Activated gamma-delta T cell (primary cell): ENCODE measurements around the gene ARHGAP6.

Experiments used
- DNase-seq: peaks from one replicate; lab custom pipeline; 2025; lab: John Stamatoyannopoulos, UW

Gene ARHGAP6

GRCh38 chrX:11296051-11296450, 369.7 kb downstream of the ARHGAP6 start:
- no peak for DNase-seq

DNA sequence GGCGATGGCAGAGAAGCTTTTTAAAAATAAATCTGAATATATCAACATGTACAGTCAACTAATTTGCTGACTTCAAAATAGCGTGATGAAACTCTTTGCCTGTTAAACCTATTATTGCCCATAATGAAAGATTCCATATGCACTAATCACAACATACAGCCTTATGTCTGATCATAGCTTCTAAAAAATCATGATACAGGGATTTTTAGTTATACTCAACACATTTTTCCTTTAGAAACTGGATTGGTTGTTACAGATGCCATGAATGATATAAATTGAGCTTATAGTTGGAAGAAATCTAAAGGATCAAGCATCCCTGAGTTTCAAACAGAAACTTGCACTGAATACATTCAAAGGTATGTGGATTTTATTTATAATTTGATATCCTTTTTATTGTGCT, 372.6 kb downstream of the ARHGAP6 start, which contains the start of gene AMELX:
Gene AMELX (plus strand): TSS at position 301 of the 400 bp plus-strand sequence. CDS start 1,376 bp downstream, outside the sequence.
- no peak for DNase-seq

DNA sequence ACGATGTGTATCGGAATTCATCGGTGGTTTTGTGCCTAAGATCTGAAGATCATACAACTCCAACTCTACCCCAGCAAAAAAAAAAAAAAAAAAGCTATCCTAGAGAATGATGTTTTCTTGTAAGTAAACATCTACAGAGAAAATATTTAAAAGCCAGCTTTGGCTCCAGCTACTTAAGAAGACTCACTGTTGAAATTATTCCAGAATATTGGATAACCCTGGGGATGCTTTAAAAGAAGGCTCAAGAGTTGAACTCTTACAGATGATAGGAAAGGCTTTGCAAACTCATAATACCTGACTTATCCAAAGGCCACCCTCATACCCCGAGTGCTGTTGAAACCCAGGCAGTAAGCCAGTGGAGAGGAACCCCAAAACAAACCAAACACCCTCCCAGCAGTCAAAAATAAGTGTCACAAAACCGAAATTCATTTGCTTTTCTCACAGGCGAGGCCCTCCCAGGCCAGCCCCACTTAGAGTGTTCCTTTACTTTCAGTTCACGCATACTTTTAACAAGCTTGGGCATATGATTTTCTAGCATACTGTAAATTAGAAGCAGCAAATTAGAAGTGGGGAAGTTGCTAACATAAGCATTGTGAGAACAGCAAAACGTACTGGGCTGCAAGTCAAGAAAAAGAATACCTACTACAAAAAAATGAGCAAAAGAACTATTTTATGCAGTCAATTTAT, 375.2 kb downstream of the ARHGAP6 start:
- no peak for DNase-seq

DNA sequence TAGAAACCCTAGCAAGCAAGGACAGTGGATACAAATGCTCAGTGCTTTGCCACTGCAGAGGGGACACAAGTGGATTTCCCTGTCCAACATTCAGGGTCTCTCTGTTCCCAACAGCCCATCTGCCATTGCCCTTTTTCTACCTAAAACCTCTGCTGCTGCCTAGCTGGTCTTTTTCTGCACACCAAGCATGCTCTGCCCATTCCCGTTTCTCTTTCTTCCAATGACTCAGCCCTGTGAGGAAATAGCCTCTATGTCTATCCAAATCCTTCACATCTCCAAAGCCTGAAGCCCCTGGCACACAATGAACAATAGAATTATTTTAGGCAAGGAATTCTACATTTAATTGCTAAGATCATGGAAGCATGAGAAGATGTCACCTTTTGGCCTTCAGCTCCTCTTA, 378.2 kb downstream of the ARHGAP6 start:
- DNase-seq, result no peak

DNA sequence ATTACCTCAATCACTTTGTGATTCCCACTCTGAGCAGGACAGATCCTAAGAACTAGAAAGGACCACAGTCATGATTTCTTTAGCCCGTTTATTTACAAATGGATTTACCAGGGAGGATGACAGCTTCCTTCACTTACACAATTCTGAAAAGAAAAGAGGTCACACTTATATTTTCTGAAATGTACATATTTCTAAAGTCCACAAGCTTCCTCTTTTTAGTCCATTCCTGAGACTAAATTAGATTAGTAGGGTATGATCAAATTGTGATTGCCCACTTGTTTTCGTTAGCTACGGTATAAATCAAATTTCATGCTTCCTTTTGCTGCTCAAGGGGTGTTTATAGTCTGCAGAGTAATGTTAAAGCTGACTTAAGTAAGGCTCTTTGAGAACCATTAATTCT, 380.1 kb downstream of the ARHGAP6 start:
- no peak for DNase-seq

GRCh38 chrX:11282043-11282442, 383.7 kb downstream of the ARHGAP6 start:
- DNase-seq, result no peak

DNA sequence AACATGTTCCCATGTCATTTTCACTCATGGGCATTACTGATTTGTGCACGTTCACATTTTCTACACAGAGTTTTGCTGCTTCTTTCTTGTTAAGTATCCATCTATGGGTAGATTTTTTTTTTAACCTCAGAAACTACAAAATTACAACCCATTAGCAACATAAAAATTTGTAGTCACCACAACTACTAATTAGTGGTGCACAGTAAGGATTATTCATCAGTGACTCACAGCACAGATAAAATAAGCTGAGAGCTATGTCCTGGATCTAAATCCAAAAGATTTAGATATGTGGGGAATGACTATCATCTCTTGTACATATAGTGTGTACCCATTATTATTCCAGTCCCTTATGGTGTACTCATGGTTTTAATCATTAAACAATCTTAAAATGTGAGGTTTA, 392.2 kb downstream of the ARHGAP6 start:
- DNase-seq, result no peak

DNA sequence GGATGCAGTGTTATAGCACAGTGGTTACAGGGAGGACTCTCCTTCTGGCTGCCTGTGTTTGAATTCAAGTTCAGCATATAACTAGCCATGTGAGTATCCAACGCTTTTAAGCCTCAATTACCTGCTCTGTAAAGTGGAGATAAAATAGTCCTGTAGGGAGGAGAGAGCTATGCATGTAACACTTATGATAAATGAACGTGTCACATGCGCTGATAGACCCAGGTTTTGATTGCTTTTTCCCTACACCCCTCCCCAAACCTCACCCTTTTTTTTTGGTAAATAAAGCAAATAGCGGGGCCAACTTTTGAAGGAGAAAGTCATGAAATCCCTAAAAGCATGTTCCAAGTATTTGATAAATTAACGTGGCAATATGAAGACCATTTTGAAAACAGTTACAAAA, 392.9 kb downstream of the ARHGAP6 start:
- DNase-seq, result no peak

GRCh38 chrX:11272290-11272689, 393.4 kb downstream of the ARHGAP6 start:
- DNase-seq, result no peak

DNA sequence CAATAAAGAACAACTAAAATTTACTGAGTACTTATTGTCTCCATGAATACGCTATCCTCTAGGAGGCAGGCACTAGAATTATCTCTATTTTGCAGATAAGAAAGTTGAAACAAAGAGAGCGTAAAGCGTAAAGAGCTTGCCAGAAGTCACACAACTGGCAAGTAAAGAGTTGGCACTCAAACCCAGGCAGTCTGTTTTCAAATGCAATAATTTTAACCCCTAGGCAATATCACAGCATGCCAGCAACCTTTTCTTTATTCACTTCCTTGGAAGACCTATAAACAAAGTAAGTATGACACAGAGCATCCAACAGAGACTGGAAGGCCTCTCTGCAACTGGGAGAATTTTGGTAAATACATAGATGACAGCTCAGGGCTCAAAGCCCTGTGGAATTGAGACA, 395.7 kb downstream of the ARHGAP6 start:
- DNase-seq, result no peak

- DNase-seq, result no peak
Observed at GRCh38 chrX:11269006-11269405, 396.7 kb downstream of the ARHGAP6 start.

DNA sequence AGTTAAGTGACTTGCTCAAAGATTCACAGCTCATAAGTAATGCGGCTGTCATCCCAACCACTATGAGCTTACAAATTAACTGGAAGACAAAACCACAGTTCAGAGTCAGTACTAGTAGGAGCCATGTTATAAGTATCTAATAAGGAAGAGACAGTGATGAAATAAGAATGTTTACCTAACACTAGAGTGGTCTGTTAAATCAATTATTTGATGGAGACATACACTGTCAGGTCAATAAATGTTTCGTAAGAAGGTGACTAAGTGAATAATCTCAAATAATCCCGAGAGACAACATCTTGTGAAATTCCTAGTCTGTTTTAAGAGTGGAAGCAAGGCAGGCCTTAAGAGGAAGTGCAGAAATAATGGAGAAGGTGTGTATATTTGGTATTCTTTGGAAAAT, 398.3 kb downstream of the ARHGAP6 start:
- DNase-seq, result no peak

GRCh38 chrX:11266573-11267003, 399.1 kb downstream of the ARHGAP6 start:
- no peak for DNase-seq

DNA sequence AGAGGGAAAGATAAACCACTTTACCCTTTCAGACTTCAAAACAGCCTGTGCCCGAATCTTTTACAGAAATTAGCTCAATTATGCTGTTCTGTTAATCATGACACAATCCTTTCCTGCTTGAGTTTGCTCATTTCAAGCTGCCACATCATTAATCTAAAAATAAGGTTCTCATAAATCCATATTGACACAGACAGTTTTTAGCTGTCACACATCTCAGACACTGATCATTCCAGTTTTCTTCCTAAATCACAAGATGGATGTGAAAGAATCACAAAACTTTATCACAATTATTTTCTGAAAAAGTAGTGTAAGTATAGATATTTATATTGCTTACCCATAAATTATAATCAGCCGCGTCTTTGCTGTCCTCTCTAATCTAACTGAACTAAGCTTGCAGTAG, 400.4 kb downstream of the ARHGAP6 start:
- no peak for DNase-seq

DNA sequence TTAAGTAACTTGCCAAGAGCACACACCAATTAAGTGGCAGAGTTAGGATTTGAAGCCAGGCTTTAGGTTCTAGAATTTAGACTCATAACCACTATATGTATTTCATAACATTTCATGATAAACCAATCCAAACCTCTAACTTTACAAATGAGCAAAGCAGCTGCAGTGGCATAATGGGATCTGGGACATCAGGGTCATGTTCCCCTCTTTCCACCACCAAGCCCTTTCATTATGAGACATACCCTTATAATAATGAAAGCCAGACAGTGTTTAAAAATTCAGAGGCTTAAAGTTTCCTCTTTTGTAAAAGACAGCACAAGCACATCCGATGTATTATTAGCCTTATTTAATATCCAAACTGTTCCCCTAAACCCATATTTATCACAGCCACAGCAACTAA, 400.8 kb downstream of the ARHGAP6 start:
- DNase-seq, result no peak

DNA sequence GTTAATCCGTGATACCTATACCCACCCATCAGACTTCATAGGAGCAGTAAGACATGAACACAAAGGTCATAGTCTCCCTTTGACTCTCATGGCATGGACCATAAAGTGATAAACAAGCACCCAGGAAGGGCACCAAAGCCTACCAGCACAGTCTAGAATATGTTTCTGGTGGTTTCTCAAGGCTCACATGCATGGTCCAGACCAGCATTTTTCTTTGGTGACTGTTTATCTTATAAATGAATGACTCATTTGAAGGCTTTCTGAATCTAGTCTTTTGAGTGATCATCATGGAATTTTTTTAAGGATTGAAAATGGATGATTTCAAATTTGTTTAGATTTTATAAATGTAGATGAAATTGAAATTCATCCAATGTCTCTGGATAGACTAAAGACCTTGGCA, 404.5 kb downstream of the ARHGAP6 start:
- DNase-seq, result no peak

- no peak for DNase-seq
Observed at GRCh38 chrX:11259437-11259836, 406.3 kb downstream of the ARHGAP6 start.

- DNase-seq, result no peak
Observed at GRCh38 chrX:11257711-11258110, 408.0 kb downstream of the ARHGAP6 start.

DNA sequence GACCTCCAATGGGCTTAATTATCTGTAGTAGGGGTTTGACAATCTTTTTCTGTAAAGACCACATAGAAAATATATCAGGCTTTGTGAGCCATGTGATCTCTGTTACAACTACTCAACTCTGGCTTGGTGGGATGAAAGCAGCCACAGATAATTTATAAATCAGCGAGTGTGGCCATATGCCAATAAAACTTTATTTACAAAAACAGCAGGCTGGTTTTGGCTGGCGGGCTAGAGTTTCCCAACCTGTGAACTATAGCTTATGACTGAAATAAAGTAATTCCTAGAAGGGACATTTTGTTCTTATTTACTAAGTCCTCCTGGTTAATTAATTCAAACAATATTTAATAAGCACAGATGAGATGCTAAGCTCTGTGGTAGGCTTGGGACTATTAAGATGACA, 408.4 kb downstream of the ARHGAP6 start:
- no peak for DNase-seq

DNA sequence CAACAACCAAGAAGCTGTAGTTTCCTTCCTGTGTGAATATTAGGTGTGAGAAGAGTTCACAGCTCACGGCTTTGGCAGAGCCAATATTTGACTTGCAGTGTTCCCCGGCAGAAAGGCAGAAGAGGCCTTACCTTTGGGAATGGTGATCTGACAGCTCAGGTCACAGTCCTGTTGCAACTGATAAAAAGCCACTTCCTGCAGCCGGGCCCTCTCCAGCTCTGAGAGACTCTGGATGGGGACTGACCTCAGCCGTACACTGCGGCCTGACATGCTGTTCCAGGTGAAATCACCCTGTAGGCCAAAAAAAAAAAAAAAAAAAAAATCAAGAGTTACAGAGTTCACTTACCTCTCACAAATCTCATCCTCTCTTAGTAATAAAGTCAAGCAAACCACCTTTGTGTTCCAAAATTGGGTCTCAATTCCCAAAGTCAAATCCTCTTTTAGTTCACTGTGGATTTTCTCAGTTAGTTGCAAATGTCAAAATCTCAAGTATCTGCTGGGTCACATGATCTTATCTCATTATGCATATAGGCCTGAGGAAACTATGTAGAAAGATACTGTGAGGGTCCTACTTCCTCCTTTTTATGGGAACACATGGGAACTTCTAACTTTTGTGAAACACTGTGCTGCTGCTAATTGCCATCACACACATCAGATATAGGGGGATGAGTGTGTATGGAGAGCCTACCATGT, 411.2 kb downstream of the ARHGAP6 start:
- DNase-seq, result no peak

DNA sequence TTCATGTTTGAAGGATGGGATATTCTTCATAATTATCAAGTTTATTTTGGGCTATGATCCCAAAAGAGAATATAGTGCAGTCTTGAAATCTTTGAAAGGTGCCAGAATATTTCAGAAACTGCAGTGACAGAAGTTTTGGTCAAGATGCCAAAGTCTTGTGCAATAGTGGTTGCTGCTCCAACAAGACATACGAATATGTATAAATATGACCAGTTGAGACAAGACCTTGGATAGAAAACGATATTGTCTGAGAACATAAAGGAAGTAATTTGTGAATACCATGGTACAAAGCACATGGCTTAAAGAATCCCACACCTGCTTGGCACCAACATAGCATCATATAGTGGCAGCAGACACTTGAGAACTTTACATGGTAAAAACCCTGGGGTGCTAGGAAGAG, 421.1 kb downstream of the ARHGAP6 start:
- DNase-seq, result no peak

DNA sequence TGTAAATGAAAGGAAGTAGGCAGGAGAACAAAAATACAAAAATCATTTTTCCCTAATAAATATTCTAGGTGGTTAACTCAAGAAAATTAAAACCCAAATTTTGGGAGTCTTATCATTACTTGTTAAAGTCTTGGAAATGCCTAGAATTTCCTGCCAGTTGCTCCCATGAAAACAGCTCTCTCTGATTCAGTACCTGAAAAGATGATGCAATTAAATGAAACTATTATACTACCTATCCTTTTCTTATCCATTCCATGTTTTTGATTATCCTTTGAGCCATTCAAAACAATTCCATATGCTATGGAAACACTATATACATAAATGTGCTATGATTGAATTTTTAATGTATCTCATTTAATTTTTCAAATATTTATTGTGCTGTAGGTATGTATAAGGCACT, 423.0 kb downstream of the ARHGAP6 start:
- no peak for DNase-seq

DNA sequence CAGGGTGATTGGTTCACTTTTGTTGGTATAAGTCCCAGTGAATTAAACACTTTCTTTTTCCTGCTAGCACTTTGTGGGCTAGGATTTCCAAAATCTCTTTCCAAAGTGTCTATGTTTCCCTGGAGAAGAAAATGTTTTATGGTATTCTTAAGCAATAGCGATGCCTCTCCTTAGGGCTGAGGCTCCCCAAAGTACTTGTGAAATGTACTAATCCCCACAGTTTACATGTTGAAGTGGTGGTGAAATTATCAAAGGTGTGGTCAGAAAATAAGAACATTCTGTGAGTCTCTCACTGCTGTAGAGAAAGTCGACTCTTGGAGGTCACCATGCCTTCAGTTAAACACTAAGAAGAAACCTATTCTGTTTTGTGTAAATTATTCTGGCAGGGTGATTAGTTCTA, 424.0 kb downstream of the ARHGAP6 start:
- no peak for DNase-seq

GRCh38 chrX:11239230-11239629, 426.5 kb downstream of the ARHGAP6 start:
- DNase-seq, result no peak
